Sciatic nerve (tissue), 2 donors: ENCODE measurements around the gene FGF14. TPM values are rescaled to one million over a fixed set of nuclear protein-coding genes. Genes with fewer than 3 reads are reported as not detected.

Source experiments
- ATAC-seq: fragments of 200-7000 bp; cut with Tn5 transposase; one replicate; pipeline ENCODE4 v1.9.1; 2020; ENCODE audit warnings: mild to moderate bottlenecking, moderate library complexity
- DNase-seq: peaks from one replicate; pipeline ENCODE4 v3.0.0-alpha.2; 2020; ENCODE audit warnings: low spot score
- intact Hi-C: fragments of 100-400 bp; cut with DNase I; formaldehyde crosslinking; loops from one replicate; pipeline ENCODE4 v1.14.2; 2022
- microRNA-seq: library from miRNA; unstranded; fragments of <30 nt; microRNA quantifications from one replicate; pipeline ENCODE4 v1.2.0, GENCODE V29; 2020
- total RNA-seq: library from RNA; stranded (reverse); fragmentation: NEBNext Ultra II Directional; extraction: Animal tissue kit (Norgen Biotek cat#: 25700); gene quantifications from one replicate; pipeline ENCODE4 v1.2.1, GENCODE V29; 2021
- donor health status: DM: no; HTN: no; CAD: no.
- donor health status: DM: no; HTN: no; CAD: no.

Gene FGF14
- total RNA-seq, 1 donor from 2014 or later, result 1.4 TPM

DNA sequence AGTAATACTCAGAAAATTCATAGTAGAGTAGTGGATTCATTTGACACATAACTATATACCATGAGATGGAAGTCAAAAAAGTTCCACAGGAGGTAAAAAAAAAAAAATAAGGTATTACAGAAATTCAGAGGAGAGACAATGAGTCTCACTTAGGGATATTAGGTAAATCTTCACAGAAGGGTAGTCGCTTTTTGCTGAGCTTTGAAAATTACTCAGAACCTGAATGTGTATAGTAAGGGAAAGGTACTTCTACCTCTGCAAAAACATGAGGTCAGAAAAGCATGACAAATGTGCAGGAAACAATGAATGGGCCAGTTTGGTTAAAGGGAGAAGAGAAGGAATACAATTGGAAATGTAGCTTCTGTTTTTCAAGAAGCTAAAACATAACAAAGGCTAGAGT is 698.8 kb downstream of the FGF14 start:
- DNase-seq, result no peak
- ATAC-seq, result no peak
- intact Hi-C loops, result no loop called here

DNA sequence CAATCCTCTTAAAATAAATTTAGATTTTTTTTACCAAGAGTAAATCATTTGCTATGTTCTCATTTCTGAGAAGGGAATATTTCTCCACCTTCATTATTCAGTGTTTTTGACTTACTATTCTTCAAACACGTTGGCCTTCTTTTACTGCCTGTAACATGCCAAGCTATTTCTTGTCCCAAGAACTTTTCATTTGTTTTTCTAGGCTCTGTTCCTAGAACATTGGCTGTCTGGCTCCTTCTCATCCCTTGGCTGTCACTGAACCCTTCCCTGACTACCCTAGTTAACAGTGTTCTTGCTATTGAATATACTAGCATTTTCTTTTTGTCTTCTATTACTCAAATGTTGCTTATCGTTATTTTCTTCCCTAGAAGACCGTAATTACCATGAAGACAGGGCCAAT is 701.2 kb downstream of the FGF14 start:
- intact Hi-C loops, result no loop called here
- DNase-seq (no peak), ATAC-seq (peak; percentile 94)

DNA sequence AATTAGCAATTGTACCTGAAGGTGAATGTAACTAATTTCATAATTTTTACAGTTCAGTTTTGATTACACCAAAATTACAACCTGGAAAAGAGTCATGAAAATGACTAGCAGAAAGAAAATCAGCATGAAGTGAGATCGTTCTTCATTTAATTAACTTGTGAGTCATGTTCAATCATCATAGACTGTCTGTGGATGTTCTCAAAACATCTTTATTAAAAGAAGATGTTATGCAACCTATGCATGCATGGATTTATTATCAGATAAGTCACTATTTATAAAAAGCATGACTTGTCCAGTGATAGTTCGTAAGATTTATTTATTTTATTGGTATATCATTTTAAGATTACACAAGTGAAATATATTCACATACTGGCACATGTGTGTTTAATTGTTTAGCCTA is 703.4 kb downstream of the FGF14 start:
- intact Hi-C loops, result no loop called here
- ATAC-seq (no peak), DNase-seq (no peak)

DNA sequence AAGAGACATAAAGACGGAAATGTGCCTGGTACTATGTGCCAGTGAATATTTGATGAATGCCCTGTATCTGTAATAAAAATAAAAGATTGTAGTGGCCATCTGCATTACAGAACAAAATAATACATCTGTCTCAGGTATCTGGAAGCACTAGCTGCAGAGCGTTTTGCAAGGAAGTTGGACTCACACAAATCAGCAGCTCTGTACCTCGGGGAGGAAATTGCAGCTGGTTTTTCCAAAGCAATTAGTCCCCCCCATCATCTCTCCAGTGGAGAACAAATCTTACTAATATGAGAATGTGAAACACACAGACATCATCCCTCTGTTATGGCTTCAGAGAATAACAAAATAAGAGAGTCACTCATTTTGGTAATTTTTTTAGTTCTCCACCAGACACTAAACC is 704.1 kb downstream of the FGF14 start:
- intact Hi-C loops, result no loop called here
- no peak for DNase-seq
- no peak for ATAC-seq

DNA sequence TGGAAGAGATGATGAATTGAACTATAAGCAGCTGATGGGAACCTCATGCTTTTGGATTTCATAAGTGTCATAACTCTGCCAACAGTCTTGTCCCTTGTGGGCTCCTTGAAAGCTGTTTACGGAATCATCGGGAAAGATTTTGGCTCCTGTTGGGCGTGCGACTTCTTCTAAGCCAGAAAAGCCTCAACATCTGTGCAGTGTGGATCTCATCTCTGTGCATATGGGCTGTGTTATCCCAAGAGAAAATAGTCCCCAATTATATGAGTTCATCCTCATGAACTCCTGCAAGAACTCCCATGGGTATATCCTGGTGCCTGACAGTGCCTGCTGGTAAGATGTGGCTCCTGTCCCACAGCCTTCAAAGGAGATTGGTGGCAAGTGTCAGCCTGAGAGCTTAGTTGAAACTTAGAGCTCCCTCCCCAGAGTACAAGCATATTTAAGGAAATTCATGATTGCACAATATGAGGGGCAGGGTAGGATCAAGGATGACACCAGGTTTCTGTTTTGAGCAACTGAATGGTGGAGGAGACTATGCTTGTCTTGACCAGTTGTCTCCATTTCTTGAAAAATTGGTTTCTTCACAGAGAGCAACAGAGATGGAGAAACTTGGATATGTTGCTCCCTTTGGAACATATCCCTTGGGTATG is 705.9 kb downstream of the FGF14 start:
- ATAC-seq (peak; percentile 70), DNase-seq (no peak)
- intact Hi-C loops, result no loop called here

DNA sequence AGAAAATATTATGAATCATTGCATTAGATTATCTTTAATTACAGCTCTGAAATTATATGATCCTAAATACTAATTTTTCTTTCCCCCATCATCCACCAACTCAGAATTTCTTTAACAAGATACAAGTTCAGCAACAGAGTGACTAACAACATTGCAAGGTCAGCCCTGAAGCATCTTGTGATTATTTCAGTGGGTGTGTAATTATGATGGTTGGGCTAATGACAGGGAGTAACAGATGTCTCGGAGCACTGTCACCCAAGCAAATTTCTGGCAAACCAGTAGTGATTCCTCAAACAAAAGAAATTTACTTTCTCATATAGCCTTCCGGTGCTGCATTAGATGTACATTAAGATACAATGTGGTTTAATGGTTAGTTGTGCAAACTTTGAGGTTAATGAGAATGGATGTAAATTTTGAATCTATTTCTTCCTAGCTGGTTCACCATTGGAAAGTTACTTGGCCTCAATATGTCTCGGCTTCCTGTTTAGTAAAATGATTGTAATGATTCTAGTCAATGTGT is 710.4 kb downstream of the FGF14 start:
- no peak for ATAC-seq
- intact Hi-C loops, result no loop called here
- no peak for DNase-seq

DNA sequence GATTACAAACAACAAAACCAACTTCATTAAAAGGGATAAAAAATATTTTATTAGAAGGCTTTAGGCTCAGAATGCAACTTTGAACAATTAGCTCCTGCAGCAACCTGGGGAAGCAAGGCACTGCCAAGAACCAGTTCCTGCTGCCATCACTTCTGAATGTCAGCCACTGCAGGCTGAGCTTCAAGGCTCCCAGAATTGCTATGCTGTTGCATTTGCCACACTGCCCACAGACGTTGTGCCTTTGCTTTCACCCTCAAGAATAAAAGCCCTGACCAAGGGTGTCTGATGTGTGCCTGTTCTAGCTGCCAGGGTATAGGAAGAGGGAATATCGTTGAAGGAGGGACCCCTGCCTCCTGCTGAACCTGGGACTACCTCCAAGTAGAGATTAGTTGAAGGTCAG is 711.0 kb downstream of the FGF14 start:
- DNase-seq (no peak), ATAC-seq (no peak)
- intact Hi-C loops, result no loop called here

DNA sequence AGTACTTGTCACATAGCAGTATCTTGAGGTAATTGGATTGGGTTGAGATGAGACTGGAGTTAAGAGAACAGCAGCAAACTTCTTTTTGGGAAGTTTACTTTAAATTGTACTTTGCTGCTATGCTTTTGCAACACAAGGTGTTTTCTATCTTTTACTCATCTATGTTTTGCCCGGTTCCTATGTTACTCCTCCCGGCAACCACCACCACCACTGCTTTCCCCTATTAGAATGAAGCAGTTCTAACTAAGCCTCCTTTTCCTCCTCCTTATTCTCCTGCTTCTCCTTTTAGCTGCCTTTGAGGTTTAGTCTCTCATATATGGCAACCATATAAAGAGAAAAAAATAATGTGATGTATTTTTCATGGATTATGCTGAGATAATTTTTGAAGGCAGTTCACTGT is 715.8 kb downstream of the FGF14 start:
- ATAC-seq (no peak), DNase-seq (no peak)
- intact Hi-C loops, result no loop called here

DNA sequence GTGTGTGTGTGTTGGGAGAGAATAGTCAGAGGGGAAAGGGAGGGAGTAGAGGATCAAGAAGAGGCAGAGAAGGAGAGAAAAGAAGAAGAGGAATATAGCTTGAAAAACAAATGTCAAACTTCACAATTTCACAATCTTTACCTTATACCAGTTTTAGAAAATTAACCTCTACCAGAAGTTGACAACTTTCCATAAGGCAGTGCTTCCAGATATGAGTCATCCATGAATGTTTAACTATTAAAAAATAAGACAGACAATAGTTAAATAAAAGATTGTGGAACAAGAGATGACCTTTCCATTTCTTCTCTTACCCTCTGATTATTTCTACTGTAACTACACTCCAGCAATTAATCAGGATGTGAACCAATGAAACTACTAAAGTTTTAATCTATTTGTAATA is 720.0 kb downstream of the FGF14 start:
- ATAC-seq (no peak), DNase-seq (no peak)

DNA sequence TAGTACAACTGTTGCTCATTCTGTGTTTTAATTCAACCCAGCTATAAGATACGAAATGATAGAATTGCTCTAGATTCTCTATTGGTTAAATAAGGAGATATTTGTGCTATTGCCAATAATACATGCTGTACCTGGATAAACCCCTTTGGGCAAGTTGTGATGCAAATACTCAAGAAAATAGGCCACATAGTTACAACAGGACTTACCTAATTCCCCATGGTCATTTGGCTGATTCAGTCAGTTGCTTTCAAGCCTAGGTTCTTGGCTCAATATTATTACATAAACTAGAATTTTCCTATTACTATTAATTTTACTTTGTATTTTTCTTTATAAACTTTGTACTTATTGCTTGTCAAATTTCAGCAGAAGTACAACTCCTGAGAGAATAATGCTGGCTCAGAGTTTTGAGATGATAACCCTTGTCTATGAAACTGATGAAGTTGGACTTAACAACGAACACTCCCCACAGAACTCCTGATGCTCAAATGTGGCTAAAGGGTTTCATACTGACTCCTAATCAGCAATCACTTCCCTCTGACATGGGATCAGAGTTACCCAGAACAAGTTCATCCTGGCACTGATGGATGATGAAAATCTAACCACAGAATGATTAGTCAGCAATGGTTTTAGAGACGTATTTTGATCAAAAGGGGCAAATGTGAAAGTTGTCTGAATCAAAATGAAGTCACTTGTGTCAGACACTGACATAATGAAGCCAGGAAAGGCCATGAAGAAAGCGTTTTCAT is 728.3 kb downstream of the FGF14 start:
- intact Hi-C loops, result no loop called here
- DNase-seq (no peak), ATAC-seq (peak; percentile 53)

More for the DNA sequence above, 720.0 kb downstream of the FGF14 start:
- intact Hi-C loops, result no loop called here

DNA sequence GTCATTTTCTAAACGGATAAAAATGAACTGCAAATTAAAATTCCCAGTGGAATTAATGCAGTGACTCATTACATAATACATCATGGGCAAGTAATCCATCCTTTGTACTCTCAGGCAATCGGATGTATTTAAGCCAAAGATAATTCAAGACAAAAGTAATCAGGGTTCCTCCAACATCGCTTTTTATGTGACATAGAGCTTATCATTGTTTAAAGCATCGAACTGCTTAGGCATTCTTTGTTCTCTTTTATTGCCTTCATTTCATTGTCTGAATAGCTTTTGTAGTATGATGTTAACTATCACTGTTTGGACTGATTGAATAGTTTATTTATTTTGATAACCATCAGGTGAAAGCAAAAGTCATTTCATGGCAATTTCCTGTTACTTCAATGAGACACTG is 740.0 kb downstream of the FGF14 start:
- ATAC-seq (no peak), DNase-seq (no peak)
- intact Hi-C loops, result no loop called here

Small RNAs within 50 kb of the gene (microRNA-seq; reads per million reads assigned to microRNA genes)
- gene MIR2681 (2.9 reads per million), gene MIR4705 (not detected)

Other genes starting within 250 kb of the FGF14 start
- gene TPP2, start 194.9 kb upstream of the FGF14 start, total RNA-seq, result 44.8 TPM